LHCN-M2 (cell line): Measurements from ENCODE around the gene XPNPEP2. TPM values are rescaled to one million over a fixed set of nuclear protein-coding genes. Genes with fewer than 3 reads are reported as not detected.

Source experiments
- DNase-seq: peaks from one replicate; pipeline ENCODE4 v3.0.0-alpha.2; 2012; ENCODE audit warnings: low read depth
- polyA plus RNA-seq: library from polyadenylated mRNA; unstranded; fragments of >200 nt; gene quantifications from one replicate; pipeline ENCODE4 v1.2.1, GENCODE V29; 2012; ENCODE audit warnings: missing spikeins
- total RNA-seq: library from RNA; depleted of rRNA; stranded (reverse); fragments of >200 nt; gene quantifications from 2 replicates; pipeline ENCODE4 v1.2.3, GENCODE V29; 2014; rRNA removed

XPNPEP2 gene, protein sequence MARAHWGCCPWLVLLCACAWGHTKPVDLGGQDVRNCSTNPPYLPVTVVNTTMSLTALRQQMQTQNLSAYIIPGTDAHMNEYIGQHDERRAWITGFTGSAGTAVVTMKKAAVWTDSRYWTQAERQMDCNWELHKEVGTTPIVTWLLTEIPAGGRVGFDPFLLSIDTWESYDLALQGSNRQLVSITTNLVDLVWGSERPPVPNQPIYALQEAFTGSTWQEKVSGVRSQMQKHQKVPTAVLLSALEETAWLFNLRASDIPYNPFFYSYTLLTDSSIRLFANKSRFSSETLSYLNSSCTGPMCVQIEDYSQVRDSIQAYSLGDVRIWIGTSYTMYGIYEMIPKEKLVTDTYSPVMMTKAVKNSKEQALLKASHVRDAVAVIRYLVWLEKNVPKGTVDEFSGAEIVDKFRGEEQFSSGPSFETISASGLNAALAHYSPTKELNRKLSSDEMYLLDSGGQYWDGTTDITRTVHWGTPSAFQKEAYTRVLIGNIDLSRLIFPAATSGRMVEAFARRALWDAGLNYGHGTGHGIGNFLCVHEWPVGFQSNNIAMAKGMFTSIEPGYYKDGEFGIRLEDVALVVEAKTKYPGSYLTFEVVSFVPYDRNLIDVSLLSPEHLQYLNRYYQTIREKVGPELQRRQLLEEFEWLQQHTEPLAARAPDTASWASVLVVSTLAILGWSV
- not detected in 2 replicates for total RNA-seq
- polyA plus RNA-seq: not detected

DNA sequence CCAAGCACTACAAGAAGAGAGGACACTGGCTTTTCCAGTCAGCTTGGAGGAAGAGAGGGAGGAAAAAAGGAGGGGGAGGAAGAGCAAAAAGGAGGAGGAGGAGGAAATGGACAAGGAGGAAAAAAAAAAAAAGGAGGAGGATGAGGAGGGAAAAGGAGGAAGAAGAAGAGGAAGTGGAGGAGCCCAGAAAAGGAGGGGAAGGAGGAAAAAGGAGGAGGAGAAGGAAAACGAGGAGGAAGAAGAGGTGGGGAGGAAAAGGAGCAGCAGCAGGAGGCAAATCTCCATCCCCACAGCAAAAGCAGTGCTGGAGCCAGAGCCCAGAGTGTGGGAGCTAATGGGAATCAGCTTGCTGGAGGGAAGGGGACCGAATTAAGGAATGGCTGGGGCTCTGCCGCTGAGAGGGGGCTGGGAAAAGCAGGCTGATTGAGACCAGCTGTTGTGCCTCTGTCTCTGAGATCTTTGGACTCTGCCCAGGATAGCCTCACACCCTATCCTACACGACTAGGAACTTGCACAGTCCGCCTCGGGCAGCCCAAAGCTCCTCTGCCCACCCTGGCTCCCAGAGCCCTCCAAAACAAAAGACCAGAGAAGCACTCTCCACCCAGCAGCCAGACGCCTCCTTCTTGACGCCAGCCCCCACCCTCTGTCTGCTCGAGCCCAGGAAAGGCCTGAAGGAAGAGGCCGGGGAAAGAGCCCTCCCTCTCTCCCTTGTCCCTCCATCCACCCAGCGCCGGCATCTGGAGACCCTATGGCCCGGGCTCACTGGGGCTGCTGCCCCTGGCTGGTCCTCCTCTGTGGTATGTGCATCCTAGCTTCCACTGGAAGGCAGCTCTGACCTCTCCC lies at the start of gene XPNPEP2:
Gene XPNPEP2, plus strand, starts transcription at position 514 of the 843 bp plus-strand sequence. Its CDS starts 235 bp downstream, at position 749.
- DNase-seq: no peak

DNA sequence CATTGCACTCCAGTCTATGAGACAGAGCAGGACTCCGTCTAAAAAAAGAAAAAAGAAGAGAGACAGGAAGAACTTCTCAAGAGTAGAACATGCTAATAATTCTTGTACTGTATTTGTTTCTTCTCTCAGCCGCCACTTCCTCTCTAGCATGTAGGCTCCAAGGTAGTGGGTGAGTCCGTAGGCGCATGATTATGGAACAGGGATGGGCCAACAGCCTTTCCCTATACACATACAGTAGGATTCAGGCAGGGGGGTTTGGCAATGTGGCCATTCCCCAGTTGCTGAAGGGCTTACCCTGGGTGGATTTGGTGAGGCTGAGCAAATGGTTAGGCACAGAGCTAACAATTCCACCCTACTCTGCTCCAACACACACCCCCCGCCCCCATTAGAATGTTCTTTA lies 49.0 kb upstream of the XPNPEP2 start:
- DNase-seq: no peak

DNA sequence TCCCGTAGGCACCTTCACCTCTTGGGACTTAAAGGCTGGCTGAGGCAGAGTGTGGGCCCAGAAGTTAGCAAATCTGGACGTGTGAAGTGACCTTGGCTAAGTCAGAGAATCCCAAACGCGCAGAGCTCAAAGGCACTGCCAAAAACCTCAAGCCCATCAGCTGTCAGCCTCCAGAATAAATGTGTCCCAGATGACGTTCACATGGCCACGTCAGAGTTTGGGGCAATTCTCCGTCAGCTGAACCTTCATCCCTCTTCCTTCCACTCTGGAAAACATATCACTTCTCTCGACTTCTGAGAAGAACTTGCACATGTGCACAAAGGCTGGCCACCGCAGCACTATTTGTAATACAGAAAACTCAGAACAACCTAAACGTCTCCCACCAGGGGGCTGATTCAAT lies 48.3 kb upstream of the XPNPEP2 start:
- peak; percentile 44 for DNase-seq

DNA sequence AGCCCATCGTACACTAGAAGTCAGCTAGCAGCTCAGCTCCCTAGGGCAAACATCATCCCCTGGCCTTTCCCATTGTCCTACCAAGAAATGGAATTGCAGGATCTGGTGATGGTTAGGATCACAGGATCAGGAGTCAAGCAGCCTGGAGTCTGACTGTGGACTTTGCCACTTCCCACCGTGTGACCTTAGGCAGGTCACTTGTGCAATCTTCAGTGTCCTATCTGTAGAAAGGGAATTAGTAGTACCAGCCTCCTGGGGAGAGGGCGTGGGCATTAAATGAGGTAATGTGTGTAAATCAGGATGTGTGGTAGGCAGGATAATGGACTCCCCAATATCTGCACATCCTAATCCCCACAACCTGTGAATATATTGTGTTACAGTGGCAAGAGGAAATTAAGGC lies 45.4 kb upstream of the XPNPEP2 start:
- no peak for DNase-seq

DNA sequence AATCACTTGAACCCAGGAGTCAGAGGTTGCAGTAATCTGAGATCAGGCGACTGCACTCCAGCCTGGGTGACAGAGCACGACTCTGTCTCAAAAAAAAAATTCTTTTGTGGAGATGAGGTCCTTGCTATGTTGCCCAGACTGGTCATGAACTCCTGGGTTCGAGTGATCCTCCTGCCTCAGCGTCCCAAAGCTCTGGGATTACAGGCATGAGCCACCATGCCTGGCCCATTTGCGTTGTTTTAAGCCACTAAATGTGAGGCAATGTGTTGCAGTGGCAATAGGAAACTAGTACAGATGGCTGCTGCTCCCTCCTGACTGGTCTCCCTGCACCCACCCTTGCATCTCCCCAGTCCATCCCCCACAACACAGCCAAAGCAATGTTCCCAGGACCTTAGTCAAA lies 44.0 kb upstream of the XPNPEP2 start:
- no peak for DNase-seq

DNA sequence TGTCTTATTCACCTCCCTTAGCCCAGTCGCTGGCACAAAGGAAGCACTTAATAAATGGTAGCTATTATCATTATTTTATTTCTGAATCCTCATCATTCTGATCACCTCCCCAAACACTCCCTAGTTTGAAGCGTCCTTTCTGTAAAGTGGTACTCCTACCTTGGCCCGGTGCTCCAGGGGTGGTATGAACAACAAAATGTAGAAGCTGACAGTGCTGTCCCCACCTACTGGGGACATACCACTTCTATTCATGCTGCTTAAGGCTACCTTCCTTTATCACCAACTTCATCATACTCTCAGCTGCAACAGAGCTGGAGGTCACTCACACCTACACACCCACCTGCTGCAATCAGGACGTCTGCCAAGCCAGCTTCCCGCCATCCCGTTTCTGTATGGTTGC lies 43.2 kb upstream of the XPNPEP2 start:
- no peak for DNase-seq

DNA sequence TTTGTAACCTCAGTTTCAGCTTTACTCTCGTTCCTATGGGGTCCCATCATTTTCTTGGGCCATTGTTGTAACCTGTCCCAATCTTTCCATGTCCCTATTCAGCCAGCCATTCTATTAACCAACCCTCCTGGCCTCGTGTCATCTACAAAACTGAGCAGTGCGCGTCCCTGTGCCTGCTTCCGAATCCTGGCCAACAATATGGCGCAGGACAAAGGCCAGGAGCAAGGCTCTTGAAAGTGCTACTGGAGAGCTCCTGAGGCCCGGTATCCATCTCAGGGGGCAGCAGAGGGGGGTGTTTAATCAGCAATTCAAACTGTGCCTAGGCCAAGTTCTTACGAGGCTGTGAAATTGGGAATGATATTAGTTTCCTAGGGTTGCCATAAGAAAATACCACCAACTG lies 42.8 kb upstream of the XPNPEP2 start:
- DNase-seq: no peak

DNA sequence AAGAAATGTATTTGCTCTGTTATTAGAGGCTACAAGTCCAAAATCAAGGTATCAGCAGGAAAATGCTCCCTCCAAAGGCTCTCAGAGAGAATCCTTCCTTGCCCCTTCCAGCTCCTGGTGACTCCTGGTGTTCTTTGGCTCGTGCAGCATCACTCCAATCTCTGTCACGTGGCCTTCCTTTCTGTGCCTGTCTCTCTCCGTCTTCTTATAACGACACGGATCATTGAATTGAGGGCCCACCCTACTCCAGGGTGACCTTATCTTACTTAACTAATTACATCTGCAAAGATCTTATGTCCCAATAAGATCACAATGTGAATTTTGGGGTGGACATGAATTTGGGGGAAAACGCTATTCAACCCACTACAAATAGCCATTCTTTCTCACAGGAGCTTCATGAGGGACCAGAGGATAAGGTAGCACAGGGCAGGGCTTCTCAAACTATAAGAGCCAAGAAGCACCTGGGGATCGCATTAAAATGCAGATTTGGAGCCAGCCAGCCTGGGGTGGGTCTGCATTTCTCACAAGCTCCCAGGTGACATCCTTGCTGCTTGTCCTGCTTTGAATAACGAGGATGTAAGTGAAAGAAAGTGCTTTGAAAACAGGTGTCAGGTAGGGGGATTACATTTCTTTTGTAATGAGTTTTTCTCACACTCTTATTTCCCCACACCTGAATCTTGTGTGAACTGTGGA lies 42.2 kb upstream of the XPNPEP2 start:
- DNase-seq: no peak

DNA sequence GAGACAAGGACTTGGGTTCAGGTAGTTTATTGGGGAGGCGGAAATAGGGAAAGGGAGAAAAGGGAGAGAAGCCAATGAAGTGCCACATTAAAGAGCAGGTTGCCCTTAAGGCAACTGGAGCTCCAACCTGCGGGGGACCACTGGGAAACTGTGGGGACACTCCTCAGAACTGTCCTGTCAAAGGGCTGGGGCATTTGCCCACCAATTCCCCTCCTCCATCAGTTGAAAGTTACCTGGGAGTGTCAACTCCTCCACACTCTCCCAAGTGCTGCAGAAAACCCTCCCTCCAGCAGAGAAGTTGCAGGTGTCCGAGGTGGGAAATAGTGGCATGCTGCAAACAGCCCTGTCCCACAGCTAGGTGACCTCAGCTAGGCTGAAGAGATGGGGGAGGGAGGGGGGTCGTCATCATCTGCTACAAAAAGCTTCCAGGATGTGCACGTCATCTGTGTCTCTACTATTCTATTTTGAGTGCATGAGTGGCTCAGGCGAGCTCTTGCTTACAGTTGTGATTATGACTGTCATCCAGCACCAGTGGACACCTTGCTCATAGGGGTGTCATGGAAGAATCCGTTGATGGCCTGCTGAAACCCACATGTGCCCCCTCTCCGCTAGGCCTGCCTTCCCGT lies 41.5 kb upstream of the XPNPEP2 start:
- DNase-seq: no peak

DNA sequence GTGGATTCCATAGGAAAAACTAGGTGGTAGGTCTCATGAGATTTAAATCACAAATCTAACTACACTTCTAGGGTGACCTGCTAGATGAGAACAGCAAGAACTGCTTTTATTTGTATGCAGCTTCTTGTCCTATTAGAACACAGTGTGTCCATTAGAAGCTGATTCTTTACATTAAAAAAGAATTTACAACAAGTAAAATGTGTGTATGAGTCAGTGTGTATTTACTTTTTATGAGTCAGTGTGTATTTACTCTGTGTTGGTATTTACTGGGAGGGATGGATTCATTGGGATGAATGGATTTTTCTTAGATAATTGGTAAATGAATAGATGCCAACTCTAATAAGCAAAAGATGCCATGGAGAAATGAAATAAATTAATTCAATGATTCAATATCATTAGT lies 40.6 kb upstream of the XPNPEP2 start:
- DNase-seq: no peak

DNA sequence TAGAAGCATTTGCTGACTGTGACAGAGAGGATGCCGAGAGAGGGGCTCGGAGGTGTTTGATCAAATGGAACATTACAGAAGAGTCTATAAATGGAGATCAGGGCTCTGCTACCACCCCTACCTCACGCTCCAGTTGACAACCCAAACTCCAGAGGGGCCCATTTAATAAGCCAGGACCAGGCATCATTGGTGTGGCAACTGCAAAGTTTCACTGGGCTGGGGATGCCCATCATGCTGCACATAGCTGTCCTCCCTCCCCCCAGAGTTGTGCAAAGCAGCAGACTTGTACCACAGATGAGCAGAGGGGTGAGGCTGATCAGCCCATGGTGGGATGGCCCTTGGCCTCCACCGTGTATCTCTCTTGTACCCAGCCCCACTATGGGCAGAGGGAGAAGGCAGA lies 38.2 kb upstream of the XPNPEP2 start:
- no peak for DNase-seq

DNA sequence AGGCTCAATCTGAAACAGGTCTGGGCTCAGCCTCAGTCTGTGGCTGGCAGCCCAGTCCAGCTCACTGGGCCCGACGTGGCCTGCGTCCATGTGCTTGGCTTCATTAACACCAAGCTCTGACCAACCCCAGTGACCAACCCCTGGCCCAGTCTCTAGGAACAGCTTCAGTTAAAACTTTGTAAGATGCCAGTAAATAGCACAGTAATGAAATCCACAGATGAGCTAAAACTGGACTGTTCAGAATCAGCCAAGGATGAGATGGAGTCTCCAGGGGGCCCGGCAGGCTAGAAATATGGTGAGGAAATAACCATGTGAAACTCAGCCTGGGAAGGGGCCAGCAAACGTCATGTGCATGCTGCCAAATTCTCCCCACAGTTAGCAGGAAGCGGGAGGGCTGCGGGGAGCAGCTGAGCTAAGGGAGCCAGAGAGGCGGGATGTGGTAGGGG lies 37.1 kb upstream of the XPNPEP2 start:
- no peak for DNase-seq

DNA sequence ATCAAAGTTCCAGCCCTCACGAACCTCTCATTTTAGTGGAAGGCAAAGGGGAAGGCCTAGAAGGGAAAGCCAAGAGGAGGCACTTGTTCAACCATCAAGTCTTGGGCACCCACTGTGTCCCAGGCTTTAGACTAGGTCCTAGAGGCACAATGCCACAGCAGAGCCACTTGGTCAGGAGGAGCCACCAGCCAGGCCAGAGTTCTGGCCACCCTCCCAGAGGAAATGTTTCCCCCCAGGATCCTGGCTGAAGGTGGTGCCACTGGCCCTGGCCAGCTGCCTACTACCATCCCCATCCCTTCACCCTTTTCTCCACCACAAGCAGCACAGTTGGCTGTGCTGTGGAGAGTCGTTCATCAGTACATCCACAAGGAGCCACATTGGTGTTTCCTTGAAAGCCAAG lies 34.3 kb upstream of the XPNPEP2 start:
- DNase-seq: no peak

DNA sequence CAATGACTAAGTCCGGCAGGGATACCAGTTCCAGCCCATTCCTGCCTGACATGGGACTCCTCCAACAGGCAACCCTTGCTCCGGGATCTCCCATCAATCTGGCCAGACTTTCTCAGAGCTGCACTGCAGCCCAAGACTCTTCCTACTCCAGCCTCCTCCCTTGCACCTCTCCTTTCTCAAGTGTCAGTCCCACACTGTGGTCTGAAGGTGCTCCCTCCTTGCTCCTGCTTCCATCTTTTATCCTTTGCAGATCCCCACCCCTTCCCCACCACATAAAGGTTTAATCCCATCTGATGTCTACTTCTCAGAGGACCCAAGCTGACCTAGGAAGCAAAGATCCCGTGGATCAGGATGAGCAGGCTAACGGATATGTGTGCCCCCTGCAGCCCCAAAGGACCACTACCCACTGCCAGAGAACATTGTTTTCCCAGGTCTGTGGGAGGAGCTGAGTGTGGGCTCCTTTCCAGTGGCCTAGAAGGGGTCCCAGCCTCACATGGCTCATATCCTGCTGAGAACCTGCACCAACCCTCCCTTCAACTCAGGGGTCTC lies 33.3 kb upstream of the XPNPEP2 start:
- no peak for DNase-seq

DNA sequence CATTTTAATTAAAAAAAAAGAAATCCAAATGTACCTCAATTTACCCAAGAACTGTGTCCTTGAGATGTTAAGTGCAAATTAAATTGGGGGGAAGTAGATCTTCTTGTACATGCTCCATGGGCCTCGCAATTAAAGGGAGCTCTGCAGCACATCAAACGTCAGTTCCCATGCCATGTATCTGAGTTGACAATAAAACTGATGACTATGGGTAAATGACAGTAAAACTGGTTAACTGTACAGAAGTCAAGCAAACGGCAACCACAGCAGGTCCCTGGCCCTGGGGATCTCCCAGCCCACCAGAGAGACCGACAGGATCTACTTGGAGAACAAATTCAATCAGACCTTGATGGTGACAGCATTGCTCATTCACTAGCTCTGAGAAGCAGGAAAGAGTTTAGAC lies 32.8 kb upstream of the XPNPEP2 start:
- no peak for DNase-seq

DNA sequence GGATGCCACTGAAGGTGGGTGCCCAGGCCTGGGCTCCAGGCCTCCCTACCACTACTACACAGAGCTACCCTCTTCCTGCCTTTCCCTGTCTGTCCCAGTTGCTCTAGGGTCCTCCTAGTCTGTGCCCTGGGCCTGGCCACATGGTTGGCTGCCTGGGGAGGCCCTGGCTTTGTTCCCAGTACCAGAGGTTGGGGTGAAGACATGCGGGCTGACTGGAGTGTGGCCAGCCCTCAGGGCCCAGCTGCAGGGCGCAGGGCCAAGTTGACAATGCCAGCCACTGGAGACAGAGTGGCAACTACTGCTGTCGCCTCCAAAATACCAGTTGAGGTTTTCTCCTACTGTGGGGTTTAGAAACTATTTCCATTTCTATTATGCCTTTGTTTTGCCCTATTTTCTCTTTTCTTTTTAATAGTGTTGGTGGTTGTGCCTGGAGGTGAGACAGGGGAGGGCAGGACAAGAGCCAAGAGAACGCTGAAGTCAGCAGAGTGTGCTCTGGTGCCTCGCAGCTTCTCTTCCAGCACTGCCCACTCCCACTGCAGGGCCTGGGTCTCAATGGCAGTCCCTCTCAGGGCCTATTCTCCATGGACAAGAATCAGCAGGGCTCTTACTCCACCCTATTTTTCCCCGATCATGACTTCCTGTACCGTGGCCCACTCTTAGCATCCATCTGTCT lies 32.2 kb upstream of the XPNPEP2 start:
- DNase-seq: peak; percentile 53

DNA sequence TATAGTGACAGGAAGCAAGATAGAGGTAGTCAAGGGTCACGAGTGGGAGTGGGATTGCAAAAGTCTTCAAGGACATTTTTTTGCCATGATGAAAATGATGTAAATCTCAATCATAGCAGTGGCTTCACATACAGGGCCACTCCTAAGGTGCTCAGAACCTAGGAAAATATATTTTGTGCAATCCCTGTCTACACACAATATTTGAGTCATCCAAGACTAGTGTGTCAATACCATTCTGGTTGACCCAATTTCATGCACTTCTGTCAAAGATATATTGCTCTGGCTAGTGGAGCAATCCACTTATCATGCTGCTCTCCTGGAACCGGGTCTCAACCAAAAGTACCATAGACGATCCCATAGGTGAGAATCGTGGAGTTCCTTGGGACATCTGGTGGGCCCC lies 24.2 kb upstream of the XPNPEP2 start:
- DNase-seq: no peak

DNA sequence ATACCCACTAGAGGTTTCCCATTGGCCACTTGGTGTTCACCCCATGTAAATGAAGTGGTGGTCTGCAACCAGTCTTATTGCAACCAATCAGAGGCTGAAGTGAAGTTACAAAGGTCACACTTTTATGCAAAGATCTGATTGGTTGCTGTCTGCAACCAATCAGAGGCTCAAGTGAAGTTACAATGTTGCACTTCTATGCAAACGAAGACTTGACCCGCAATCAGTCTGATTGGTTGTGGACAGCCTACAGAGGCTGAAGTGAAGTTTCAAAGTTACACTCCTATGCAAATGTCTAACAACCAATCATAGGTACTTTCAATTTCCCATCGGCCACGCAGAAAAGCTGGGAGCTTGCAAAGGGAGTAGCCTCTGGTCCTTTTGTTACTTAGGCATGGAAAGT lies 22.3 kb upstream of the XPNPEP2 start:
- no peak for DNase-seq

DNA sequence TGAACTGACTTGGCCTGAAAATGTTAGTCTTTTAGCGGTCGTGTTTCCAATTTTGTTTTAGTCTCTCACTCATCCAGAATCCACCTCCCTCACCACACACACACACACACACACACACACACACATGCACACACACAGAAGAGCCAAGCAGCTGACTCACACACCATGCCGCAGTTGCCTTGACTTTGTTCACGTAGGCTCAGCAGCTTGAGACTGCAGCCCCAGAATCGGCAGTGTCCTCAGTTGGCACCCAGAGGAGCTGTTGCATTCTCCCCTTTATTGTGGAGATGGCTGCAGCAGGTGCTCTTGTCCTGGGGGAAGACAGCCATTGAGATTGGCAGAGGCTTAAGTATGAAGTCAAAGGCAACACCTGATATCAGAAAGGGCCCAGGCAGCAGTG lies 20.9 kb upstream of the XPNPEP2 start:
- peak; percentile 83 for DNase-seq

DNA sequence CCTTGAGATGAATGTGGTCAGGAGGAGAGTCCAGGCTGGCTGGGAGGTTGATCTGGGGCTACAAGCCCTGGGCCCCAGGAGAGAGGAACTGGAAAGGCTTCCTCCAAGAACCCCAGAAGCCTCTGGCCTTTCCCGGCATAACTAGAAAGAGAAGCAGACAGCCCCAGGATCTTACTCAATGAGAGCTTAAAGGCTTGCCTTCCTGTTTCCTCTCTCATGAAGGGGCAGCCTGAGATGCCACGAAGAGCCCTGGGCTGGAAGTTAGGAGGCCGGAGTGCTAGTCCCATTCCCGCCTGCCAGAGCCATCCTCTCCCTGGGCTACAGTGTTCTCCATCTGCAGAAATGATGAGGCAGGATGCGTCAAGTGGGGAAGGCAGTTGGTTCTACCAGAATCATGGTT lies 20.1 kb upstream of the XPNPEP2 start:
- no peak for DNase-seq
